ENCODE results near the gene CEBPA.

GRCh38 chr19:33292595-33293254, 9.6 kb downstream of the CEBPA start:
- TF ChIP-seq, protein P1, sequence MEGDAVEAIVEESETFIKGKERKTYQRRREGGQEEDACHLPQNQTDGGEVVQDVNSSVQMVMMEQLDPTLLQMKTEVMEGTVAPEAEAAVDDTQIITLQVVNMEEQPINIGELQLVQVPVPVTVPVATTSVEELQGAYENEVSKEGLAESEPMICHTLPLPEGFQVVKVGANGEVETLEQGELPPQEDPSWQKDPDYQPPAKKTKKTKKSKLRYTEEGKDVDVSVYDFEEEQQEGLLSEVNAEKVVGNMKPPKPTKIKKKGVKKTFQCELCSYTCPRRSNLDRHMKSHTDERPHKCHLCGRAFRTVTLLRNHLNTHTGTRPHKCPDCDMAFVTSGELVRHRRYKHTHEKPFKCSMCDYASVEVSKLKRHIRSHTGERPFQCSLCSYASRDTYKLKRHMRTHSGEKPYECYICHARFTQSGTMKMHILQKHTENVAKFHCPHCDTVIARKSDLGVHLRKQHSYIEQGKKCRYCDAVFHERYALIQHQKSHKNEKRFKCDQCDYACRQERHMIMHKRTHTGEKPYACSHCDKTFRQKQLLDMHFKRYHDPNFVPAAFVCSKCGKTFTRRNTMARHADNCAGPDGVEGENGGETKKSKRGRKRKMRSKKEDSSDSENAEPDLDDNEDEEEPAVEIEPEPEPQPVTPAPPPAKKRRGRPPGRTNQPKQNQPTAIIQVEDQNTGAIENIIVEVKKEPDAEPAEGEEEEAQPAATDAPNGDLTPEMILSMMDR (IDR thresholded peaks at IDR 0.05 in 8 of 11, conservative IDR thresholded peaks at IDR 0.05 in 3 of 11), result no peak
- peak; percentile 23 to 51 (median 42) for TF ChIP-seq POLR2AphosphoS5 (IDR thresholded peaks at IDR 0.05)

Data from spleen (tissue), 7 donors.